PC-9 (cell line): ENCODE results near the gene NAA15. TPM values are rescaled to one million over a fixed set of nuclear protein-coding genes. Genes with fewer than 3 reads are reported as not detected.

Experiments
- BruUV-seq: library from RNA; stranded (reverse); fragments of 400-500 nt; replicated peaks from 2 replicates; lab custom pipeline; 2021; lab: Mats Ljungman, UMichigan
- CTCF ChIA-PET: fragments of 300-600 bp; sonication (Branson Sonifier 250); formaldehyde crosslinking; loops from one replicate; lab custom pipeline; 2022; ENCODE audit warnings: antibody characterized with exemption; lab: Charles Lee
- POLR2A ChIA-PET: fragments of 300-600 bp; sonication (Branson Sonifier 250); formaldehyde crosslinking; loops from one replicate; lab custom pipeline; 2022; ENCODE audit warnings: antibody characterized with exemption; ENCODE audit not compliant: unreplicated experiment; lab: Charles Lee
- DNase-seq, 2 experiments: peaks; one replicate each; pipeline versions ENCODE4 v3.0.0 to v3.0.0-alpha.2; 2015 to 2022; ENCODE audit warnings: mixed read lengths in 1 of 2
- H2AFZ ChIP-seq: fragments of 200-600 bp; sonication (generic); 2 replicates; pipeline ENCODE4 v1.8.1; 2017; ENCODE audit warnings: antibody characterized with exemption
- H3F3A ChIP-seq: fragments of 200-600 bp; sonication (generic); 2 replicates; pipeline ENCODE4 v1.8.1; 2017; ENCODE audit warnings: antibody characterized with exemption, mild to moderate bottlenecking, low read depth; ENCODE audit not compliant: insufficient read depth
- H3K27ac ChIP-seq: fragments of 200-600 bp; sonication (generic); 2 replicates; pipeline ENCODE4 v1.6.1; 2016; ENCODE audit warnings: mixed run types
- H3K27me3 ChIP-seq: fragments of 200-600 bp; sonication (generic); 2 replicates; pipeline ENCODE4 v1.6.1; 2016; ENCODE audit warnings: low read depth, mixed run types; ENCODE audit not compliant: insufficient read depth
- H3K36me3 ChIP-seq: fragments of 200-600 bp; sonication (generic); 2 replicates; pipeline ENCODE4 v1.6.1; 2016; ENCODE audit warnings: low read depth, mixed run types
- H3K4me1 ChIP-seq: fragments of 200-600 bp; sonication (generic); replicated peaks from 2 replicates; pipeline ENCODE4 v1.6.1; 2016; ENCODE audit warnings: mixed run types; ENCODE audit not compliant: insufficient read depth
- H3K4me2 ChIP-seq: fragments of 200-600 bp; sonication (generic); 2 replicates; pipeline ENCODE4 v1.6.1; 2017; ENCODE audit warnings: mixed run types
- H3K4me3 ChIP-seq: fragments of 200-600 bp; sonication (generic); 2 replicates; pipeline ENCODE4 v1.6.1; 2016; ENCODE audit warnings: mixed run types
- H3K79me2 ChIP-seq: fragments of 200-600 bp; sonication (generic); 2 replicates; pipeline ENCODE4 v1.6.1; 2017; ENCODE audit warnings: low read depth, mixed run types
- H3K9me2 ChIP-seq: fragments of 200-600 bp; sonication (generic); 2 replicates; pipeline ENCODE4 v1.8.1; 2017; ENCODE audit warnings: mild to moderate bottlenecking; ENCODE audit not compliant: insufficient read depth
- H3K9me3 ChIP-seq: fragments of 200-600 bp; sonication (generic); 2 replicates; pipeline ENCODE4 v1.8.1; 2016; ENCODE audit warnings: low read depth; ENCODE audit not compliant: insufficient read depth
- H4K20me1 ChIP-seq: fragments of 200-600 bp; sonication (generic); 2 replicates; pipeline ENCODE4 v1.8.1; 2017; ENCODE audit not compliant: insufficient read depth
- CTCF ChIP-seq: fragments of 200-600 bp; sonication (generic); conservative IDR thresholded peaks from 2 replicates; pipeline ENCODE4 v1.6.1; 2017; ENCODE audit warnings: mixed run types, antibody characterized with exemption, mild to moderate bottlenecking, moderate library complexity
- EZH2 ChIP-seq: fragments of 200-600 bp; sonication (generic); IDR thresholded peaks from 2 replicates; pipeline ENCODE4 v1.8.0; 2017; ENCODE audit warnings: antibody characterized with exemption, low read depth
- intact Hi-C: fragments of 100-400 bp; cut with micrococcal nuclease; formaldehyde crosslinking; loops from one replicate; pipeline ENCODE4 v1.10.0; 2022; ENCODE audit not compliant: unreplicated experiment
- total RNA-seq: library from RNA; stranded (reverse); gene quantifications from 2 replicates; pipeline ENCODE4 v1.2.3, GENCODE V29; 2021

Gene NAA15
- total RNA-seq, 1 experiment from 2014 or later, result 43.8 TPM

DNA sequence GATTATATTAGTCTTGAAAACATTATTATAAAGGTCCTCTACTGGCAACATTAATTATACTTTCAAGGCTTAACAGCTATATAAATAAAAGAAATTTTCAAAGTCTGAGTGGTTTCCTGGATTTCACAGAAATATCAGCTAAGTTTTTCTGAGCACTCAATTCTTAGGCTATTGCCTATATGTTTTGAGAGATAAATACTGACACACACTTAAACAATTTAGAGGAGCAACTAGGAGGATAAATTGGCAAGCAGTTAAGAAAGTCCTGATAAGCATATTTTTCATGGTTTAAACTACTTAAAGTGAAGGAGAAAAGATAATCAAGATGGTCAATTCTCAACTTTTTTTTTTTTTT is 18.6 kb upstream of the NAA15 start:
- Histone ChIP-seq H3K36me3 (no peaks in the 10 kb centered on the region), H4K20me1 (no peaks in the 10 kb centered on the region), H3K4me2 (no peak overlapping the region), H3F3A (no peaks in the 10 kb centered on the region), H3K27me3 (no peaks in the 10 kb centered on the region), H3K27ac (no peak overlapping the region), H3K4me1 (no peaks in the 10 kb centered on the region), H3K4me3 (no peak overlapping the region), H3K9me2 (no peaks in the 10 kb centered on the region), H2AFZ (no peak overlapping the region), H3K9me3 (no peaks in the 10 kb centered on the region), H3K79me2 (no peaks in the 10 kb centered on the region)
- POLR2A ChIA-PET, result no interaction called here
- BruUV-seq, result no TSS peak
- intact Hi-C loops, result no loop called here
- no peak for DNase-seq
- CTCF ChIA-PET, result no interaction called here
- no peak for TF ChIP-seq EZH2

DNA sequence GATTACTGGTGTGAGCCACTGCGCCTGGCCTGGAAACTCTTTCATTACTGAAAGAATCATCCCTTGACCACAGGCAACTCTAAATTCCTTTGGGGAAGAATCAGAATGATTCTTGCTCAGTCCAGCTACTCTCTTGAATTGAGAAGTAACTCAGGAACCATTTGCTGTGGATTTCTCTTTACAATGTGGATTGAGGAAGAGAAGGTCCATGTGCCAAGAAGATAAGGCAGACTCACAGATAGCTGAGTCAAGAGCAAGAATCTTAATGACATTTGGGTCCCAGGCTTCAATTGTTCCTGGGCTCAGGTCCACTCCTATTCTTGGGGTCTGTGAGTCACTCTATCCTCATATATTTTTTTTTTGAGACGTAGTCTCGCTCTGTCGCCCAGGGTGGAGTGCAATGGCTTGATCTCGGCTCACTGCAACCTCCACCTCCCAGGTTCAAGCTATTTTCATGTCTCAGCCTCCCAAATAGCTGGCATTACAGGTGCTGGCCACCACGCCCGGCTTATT is 15.1 kb upstream of the NAA15 start:
- ChIA-PET POLR2A (no interaction called here), CTCF (no interaction called here)
- Histone ChIP-seq H3K4me3 (no peak overlapping the region), H2AFZ (no peak overlapping the region), H3K9me3 (no peaks in the 10 kb centered on the region), H3K79me2 (no peaks in the 10 kb centered on the region), H3K4me2 (no peak overlapping the region), H4K20me1 (no peaks in the 10 kb centered on the region), H3K9me2 (no peaks in the 10 kb centered on the region), H3F3A (no peaks in the 10 kb centered on the region), H3K36me3 (no peaks in the 10 kb centered on the region), H3K4me1 (no peaks in the 10 kb centered on the region), H3K27ac (no peak overlapping the region), H3K27me3 (no peaks in the 10 kb centered on the region)
- DNase-seq, result no peak
- TF ChIP-seq EZH2, result no peak
- no peak for TF ChIP-seq CTCF
- no TSS peak for BruUV-seq
- intact Hi-C loops, result no loop called here

DNA sequence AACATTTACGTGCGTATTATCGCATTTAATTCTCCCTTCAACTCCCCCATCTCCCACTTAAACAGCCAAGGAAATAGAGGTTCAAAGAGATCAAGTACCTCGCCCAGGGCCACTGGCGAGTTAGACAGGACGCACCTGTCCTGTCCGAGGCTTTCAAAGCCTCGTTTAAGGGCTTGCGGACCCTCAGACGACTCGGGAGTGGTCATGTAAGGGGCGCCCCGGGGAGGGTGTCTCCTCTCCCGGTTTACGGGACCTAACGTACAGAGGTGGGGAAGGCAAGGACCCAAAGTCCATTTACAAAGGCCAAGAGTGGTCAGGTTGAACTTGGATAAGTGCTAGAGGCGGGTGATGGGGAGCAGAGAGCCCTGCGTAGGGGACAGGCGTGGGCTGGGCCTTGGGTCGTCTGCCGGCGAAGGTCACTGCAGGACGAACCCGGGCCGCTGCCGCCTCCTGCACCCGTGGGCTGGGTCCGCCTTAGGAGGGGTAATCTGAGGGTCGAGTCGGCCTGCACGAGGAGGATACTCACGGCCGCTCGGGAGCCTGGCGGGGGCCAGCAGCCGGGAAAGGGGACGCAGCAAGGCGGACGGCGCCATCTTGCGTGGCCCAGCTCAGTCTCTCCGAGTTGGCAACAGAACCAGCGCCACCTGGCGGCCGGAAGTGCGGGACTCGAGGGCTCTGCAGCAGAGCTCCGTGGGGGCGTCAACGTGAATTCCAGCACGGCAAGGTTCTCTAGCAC is 5.9 kb upstream of the NAA15 start:
- TF ChIP-seq EZH2, result no peak
- TF ChIP-seq CTCF, result peak; percentile 85
- H3K9me3 ChIP-seq, result no peaks in the 10 kb centered on the region
- H3K4me1 ChIP-seq, result peaks cover 21% of the 10 kb centered on the region
- H3K27me3 ChIP-seq, result no peaks in the 10 kb centered on the region
- H2AFZ ChIP-seq, result peak overlapping the region; percentile 83
- peak overlapping the region; percentile 78 for H3K4me3 ChIP-seq
- peak overlapping the region; percentile 79 for H3K4me2 ChIP-seq
- no peak overlapping the region for H3K27ac ChIP-seq
- no peaks in the 10 kb centered on the region for H4K20me1 ChIP-seq
- DNase-seq, result peak; percentile 66 to 91
- POLR2A ChIA-PET, result interaction anchor here (0.6 kb wide), 2 partner anchors 23 to 119 kb away, joined by 3 read pairs; no protein-coding TSS in a partner anchor
- BruUV-seq, result no TSS peak
- H3F3A ChIP-seq, result peaks cover 10% of the 10 kb centered on the region; the same call in 1 of the 2 replicates
- CTCF ChIA-PET, result interaction anchor here (0.6 to 1.4 kb wide), 7 partner anchors 14 to 265 kb away, joined by 3 to 8 read pairs (median 4); partner anchors contain the start of gene ELF2
- H3K36me3 ChIP-seq, result peaks cover 3% of the 10 kb centered on the region; the same call in 1 of the 2 replicates
- H3K79me2 ChIP-seq, result peaks cover 22% of the 10 kb centered on the region
- intact Hi-C loops, result loop anchor here (1.0 to 2.0 kb wide), 3 partner anchors 157 to 265 kb away; no protein-coding TSS in a partner anchor
- no peaks in the 10 kb centered on the region for H3K9me2 ChIP-seq
